Measurements from ENCODE around the gene TMEM187. TPM values are rescaled to one million over a fixed set of nuclear protein-coding genes. Genes with fewer than 3 reads are reported as not detected.
A peak's percentile ranks its signal among the peaks of the same experiment; 100 is the strongest.

TMEM187 gene
- total and polyA plus RNA-seq, 2 of the 4 experiments (the other 2 are of a cell fraction), result 3.4 to 6.2 TPM

GRCh38 chrX:153945956-153946943, 26.3 kb upstream of the TMEM187 start:
- H3K56ac ChIP-seq (ENCODE audit: extremely low read depth, insufficient read depth, low read length), result no peak overlapping the region
- H2BK120ac ChIP-seq (ENCODE audit: low read depth, low read length), result no peak overlapping the region
- in situ Hi-C loops (cut with MboI; ENCODE audit: low sequenced_read_pairs) (no loop called here), intact Hi-C loops (cut with micrococcal nuclease) (no loop called here), dilution Hi-C loops (cut with HindIII; ENCODE audit: low sequenced_read_pairs, unreplicated experiment) (no loop called here)
- no peak overlapping the region for H3K27ac ChIP-seq (ENCODE audit: insufficient read depth, low read length)
- H3K27me3 ChIP-seq (ENCODE audit: control insufficient read depth, insufficient read depth, low read length), result no peaks in the 10 kb centered on the region
- H3K9me1 ChIP-seq (ENCODE audit: insufficient read depth, low read length), result no peaks in the 10 kb centered on the region
- 67% methylated on average over 3 of the region's 24 CpGs; no CpG with 5 or more reads in 1 of the 2 experiments for WGBS, 2 experiments (ENCODE audit: extremely low coverage in 2 of 2, insufficient read length in 1 of 2)
- ChIA-PET CTCF (interaction anchor here (0.7 to 1.0 kb wide), 2 partner anchors 168 to 183 kb away, joined by 3 to 4 read pairs; no protein-coding TSS in a partner anchor), POLR2A (ENCODE audit: unreplicated experiment) (no interaction called here)
- H4K5ac ChIP-seq (ENCODE audit: low read depth, low read length), result no peak overlapping the region
- no peaks in the 10 kb centered on the region; a peak in 1 of 4 replicates for H3K79me1 ChIP-seq (ENCODE audit: low read depth in 1 of 2, low read length in 2 of 2)
- H2BK5ac ChIP-seq (ENCODE audit: low read depth, low read length, poor library complexity, severe bottlenecking), result no peak overlapping the region
- H3K9me3 ChIP-seq (ENCODE audit: control insufficient read depth, insufficient read depth, low read length), result no peaks in the 10 kb centered on the region
- no peak overlapping the region for H3K9ac ChIP-seq (ENCODE audit: low read depth, low read length)
- H2BK15ac ChIP-seq (ENCODE audit: low read depth, low read length), result no peak overlapping the region
- BruUV-seq (replicated peaks), result no TSS peak
- H3K23ac ChIP-seq (ENCODE audit: low read depth, low read length), result no peak overlapping the region
- H3K4ac ChIP-seq (ENCODE audit: low read depth, low read length), result no peak overlapping the region
- no peak overlapping the region for H2BK20ac ChIP-seq (ENCODE audit: low read depth, low read length)
- peaks cover 14% of the 10 kb centered on the region for H3K36me3 ChIP-seq (ENCODE audit: control insufficient read depth, insufficient read depth, low read length)
- DNase-seq (no peak), ATAC-seq (ENCODE audit: low read depth) (no peak)
- no peak overlapping the region for H4K8ac ChIP-seq (ENCODE audit: low read depth in 2 of 2, low read length in 2 of 2)
- H2AK9ac ChIP-seq (replicated peaks; ENCODE audit: low read depth, low read length, poor library complexity), result peak overlapping the region; percentile 65
- no peaks in the 10 kb centered on the region for H3K4me1 ChIP-seq (ENCODE audit: control insufficient read depth, insufficient read depth, low read length)
- H3K4me2 ChIP-seq (ENCODE audit: low read depth, low read length), result no peak overlapping the region
- H3K18ac ChIP-seq (ENCODE audit: low read depth, low read length), result no peak overlapping the region
- no peaks in the 10 kb centered on the region for H4K20me1 ChIP-seq (ENCODE audit: insufficient read depth, low read length)
- no peak overlapping the region for H2AK5ac ChIP-seq (ENCODE audit: low read depth, low read length)
- no peak overlapping the region for H3K4me3 ChIP-seq (ENCODE audit: insufficient read depth, low read depth, low read length)
- no peak overlapping the region for H2AFZ ChIP-seq (replicated peaks; ENCODE audit: low read length, poor library complexity)
- no peak overlapping the region for H4K91ac ChIP-seq (ENCODE audit: insufficient read depth, low read depth, low read length)
- H3K14ac ChIP-seq (replicated peaks; ENCODE audit: low read depth, low read length), result no peak overlapping the region
- TF ChIP-seq ELK1 (IDR thresholded peaks at IDR 0.05; ENCODE audit: borderline replicate concordance, low read depth, low read length), result no peak
- no peak for TF ChIP-seq RAD21 (IDR thresholded peaks at IDR 0.05; ENCODE audit: low read length)
- TF ChIP-seq POLR2A (IDR thresholded peaks at IDR 0.05; ENCODE audit: low read depth, low read length), result no peak
- TF ChIP-seq RFX5 (IDR thresholded peaks at IDR 0.05; ENCODE audit: low read depth, low read length), result no peak
- TF ChIP-seq MXI1 (IDR thresholded peaks at IDR 0.05; ENCODE audit: borderline replicate concordance, low read depth, low read length), result no peak
- TF ChIP-seq CEBPB (IDR thresholded peaks at IDR 0.05; ENCODE audit: low read depth, low read length), result no peak
- TF ChIP-seq SMC3 (IDR thresholded peaks at IDR 0.05; ENCODE audit: low read depth, low read length), result no peak
- TF ChIP-seq RCOR1 (IDR thresholded peaks at IDR 0.05; ENCODE audit: insufficient replicate concordance, low read length), result no peak
- no peak for TF ChIP-seq NFE2L2 (IDR thresholded peaks at IDR 0.05; ENCODE audit: low read depth, low read length)
- TF ChIP-seq MAZ (IDR thresholded peaks at IDR 0.05; ENCODE audit: borderline replicate concordance, low read depth, low read length), result no peak
- no peak for TF ChIP-seq FOS (IDR thresholded peaks at IDR 0.05; ENCODE audit: low read depth, low read length)
- no peak for TF ChIP-seq USF2 (IDR thresholded peaks at IDR 0.05; ENCODE audit: low read depth, low read length)
- no peak for TF ChIP-seq CHD1 (IDR thresholded peaks at IDR 0.05; ENCODE audit: low read depth, low read length)
- TF ChIP-seq CTCF (conservative IDR thresholded peaks at IDR 0.05; ENCODE audit: low read depth, low read length), result no peak

Measured in IMR-90 (cell line).